ENCODE results near the gene ARFGAP2.

DNA sequence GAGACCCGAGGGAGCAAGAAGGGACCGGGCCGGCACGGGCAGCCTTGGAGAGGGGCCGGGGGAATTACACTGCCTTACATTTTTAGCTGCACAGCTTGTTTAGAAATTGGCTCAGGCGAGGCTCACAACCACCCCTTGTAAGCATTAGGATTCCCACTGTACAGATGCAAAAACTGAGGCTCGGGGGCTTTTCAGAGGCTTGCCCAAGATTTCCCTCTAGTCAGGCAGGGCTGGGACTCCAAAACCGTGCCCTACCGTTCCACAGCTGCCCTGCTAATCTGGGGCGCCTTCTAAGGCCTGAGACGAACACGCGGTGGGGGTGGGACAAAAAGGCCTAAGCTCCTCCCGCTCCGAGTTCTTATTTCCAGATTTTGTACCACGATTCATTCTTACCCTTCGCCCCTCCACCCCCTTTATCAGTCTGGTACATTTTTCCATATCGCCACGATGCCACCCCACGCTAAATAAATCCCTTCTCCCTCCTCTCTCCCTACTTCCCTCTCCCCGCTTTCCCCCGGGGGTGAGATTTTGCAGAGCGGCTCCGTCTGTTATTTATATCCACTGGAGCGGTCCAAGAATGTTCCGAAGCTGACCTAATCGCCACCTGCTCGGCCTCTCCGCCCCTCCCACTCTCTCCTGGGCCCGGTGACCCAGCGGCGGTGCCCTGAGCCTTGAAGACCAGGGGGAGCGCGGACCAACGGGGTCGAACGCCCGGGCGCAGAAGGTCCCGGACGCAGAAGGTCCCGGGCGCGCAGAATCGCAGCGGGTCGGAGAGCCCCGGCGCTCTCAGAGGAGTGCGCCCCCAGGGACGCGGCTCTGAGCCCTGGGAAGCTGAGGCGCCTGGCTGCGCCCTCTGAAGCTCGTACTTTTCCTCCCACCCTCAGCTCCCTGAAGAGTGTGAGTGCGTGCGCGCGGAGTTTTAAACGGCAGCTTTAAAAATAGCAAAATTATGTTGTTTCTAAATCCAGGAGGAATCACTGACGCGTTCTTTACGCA, 10.3 kb upstream of the ARFGAP2 start:
- TF ChIP-seq, protein P1, sequence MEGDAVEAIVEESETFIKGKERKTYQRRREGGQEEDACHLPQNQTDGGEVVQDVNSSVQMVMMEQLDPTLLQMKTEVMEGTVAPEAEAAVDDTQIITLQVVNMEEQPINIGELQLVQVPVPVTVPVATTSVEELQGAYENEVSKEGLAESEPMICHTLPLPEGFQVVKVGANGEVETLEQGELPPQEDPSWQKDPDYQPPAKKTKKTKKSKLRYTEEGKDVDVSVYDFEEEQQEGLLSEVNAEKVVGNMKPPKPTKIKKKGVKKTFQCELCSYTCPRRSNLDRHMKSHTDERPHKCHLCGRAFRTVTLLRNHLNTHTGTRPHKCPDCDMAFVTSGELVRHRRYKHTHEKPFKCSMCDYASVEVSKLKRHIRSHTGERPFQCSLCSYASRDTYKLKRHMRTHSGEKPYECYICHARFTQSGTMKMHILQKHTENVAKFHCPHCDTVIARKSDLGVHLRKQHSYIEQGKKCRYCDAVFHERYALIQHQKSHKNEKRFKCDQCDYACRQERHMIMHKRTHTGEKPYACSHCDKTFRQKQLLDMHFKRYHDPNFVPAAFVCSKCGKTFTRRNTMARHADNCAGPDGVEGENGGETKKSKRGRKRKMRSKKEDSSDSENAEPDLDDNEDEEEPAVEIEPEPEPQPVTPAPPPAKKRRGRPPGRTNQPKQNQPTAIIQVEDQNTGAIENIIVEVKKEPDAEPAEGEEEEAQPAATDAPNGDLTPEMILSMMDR (IDR thresholded peaks at IDR 0.05) = no peak
- peak; percentile 24 for TF ChIP-seq POLR2A (IDR thresholded peaks at IDR 0.05; ENCODE audit: low read depth)
- peak; percentile 70 to 72 for TF ChIP-seq POLR2AphosphoS5 (IDR thresholded peaks at IDR 0.05)
- TF ChIP-seq EP300 (IDR thresholded peaks at IDR 0.05) = no peak
